ENCODE measurements around the gene CYP4V2.

GRCh38 chr4:186151499-186151898 is 39.9 kb upstream of the CYP4V2 start:
- TF ChIP-seq POLR2A (IDR thresholded peaks at IDR 0.05) (no peak), CTCF (IDR thresholded peaks at IDR 0.05) (no peak)

Measured in esophagus squamous epithelium (tissue), 4 donors.